K562 (cell line): ENCODE measurements around the gene METTL15. TPM values are rescaled to one million over a fixed set of nuclear protein-coding genes. Genes with fewer than 3 reads are reported as not detected.

Source experiments
- ARID3A ChIP-seq: IDR thresholded peaks from 2 replicates; pipeline ENCODE4 v1.6.1; 2012; ENCODE audit warnings: low read depth, low read length, improper control_type of control experiment, borderline replicate concordance
- FIP1L1 ChIP-seq: fragments of 200-400 bp; formaldehyde crosslinking; IDR thresholded peaks from 2 replicates; pipeline ENCODE4 v1.6.1; 2018; ENCODE audit warnings: mild to moderate bottlenecking, low read depth, low read length; ENCODE audit not compliant: poor library complexity, severe bottlenecking
- HNRNPH1 ChIP-seq: fragments of 200-400 bp; formaldehyde crosslinking; optimal IDR thresholded peaks from 2 replicates; pipeline ENCODE3; 2017; ENCODE audit warnings: low read depth, mild to moderate bottlenecking, low read length, moderate library complexity
- NFE2 ChIP-seq: IDR thresholded peaks from 2 replicates; pipeline ENCODE4 v1.6.1; 2014; ENCODE audit warnings: antibody characterized with exemption, low read depth
- PATZ1 ChIP-seq: fragments of 250-450 bp; sonication (Bioruptor Pico); IDR thresholded peaks from 2 replicates; pipeline ENCODE4 v1.5.0; 2020; ENCODE audit warnings: mild to moderate bottlenecking, borderline replicate concordance
- PHTF2 ChIP-seq: fragments of 250-450 bp; sonication (Bioruptor Pico); IDR thresholded peaks from 2 replicates; pipeline ENCODE4 v1.5.0; 2021; ENCODE audit warnings: mild to moderate bottlenecking
- PTRF ChIP-seq: fragments of 450-650 bp; IDR thresholded peaks from 2 replicates; pipeline ENCODE4 v1.6.1; 2016; ENCODE audit warnings: mild to moderate bottlenecking, missing genetic modification characterization, missing compliant biosample characterization
- RFX5 ChIP-seq: IDR thresholded peaks from 2 replicates; pipeline ENCODE4 v1.6.1; 2011; ENCODE audit warnings: low read depth, mild to moderate bottlenecking, improper control_type of control experiment, low read length
- RREB1 ChIP-seq: fragments of 250-450 bp; sonication (Bioruptor Pico); IDR thresholded peaks from 2 replicates; pipeline ENCODE4 v1.4.0; 2020
- SIX5 ChIP-seq, 2 experiments: IDR thresholded peaks; 2 replicates each; pipeline ENCODE4 v1.6.1; 2011; ENCODE audit warnings: low read length in 2 of 2, borderline replicate concordance in 1 of 2, low read depth in 1 of 2, mild to moderate bottlenecking in 1 of 2, moderate library complexity in 1 of 2; ENCODE audit not compliant: insufficient read depth in 1 of 2
- SRSF1 ChIP-seq: fragments of 200-400 bp; formaldehyde crosslinking; IDR thresholded peaks from 2 replicates; pipeline ENCODE4 v1.6.1; 2017; ENCODE audit warnings: mild to moderate bottlenecking, low read depth, low read length, moderate library complexity
- ZKSCAN3 ChIP-seq: fragments of 250-450 bp; sonication (Bioruptor Pico); IDR thresholded peaks from 2 replicates; pipeline ENCODE4 v1.4.0; 2020
- ZNF217 ChIP-seq: sonication (generic); formaldehyde crosslinking; IDR thresholded peaks from 2 replicates; pipeline ENCODE4 v1.8.0; 2022; ENCODE audit warnings: mild to moderate bottlenecking, missing genetic modification reagents
- ZNF699 ChIP-seq: fragments of 250-450 bp; sonication (Bioruptor Pico); IDR thresholded peaks from 2 replicates; pipeline ENCODE4 v1.8.0; 2021; ENCODE audit warnings: mild to moderate bottlenecking, moderate library complexity; ENCODE audit not compliant: insufficient replicate concordance
- polyA plus RNA-seq, 8 experiments: library from polyadenylated mRNA; depleted of rRNA in 4 of 8; stranded (reverse) in 5 of 8; unstranded in 3 of 8; fragments of >200 nt; fragmentation: Nextera tagmentation in 2 of 8; fragmentation: Illumina TruSeq in 1 of 8; extraction: Ambion mirVana in 2 of 8; extraction: Trizol in 1 of 8; gene quantifications; 2 replicates each; pipeline versions ENCODE4 v1.2.1 to v1.2.3, GENCODE V29; 2011 to 2014; ENCODE audit warnings: inconsistent platforms in 1 of 8, missing spikeins in 1 of 8
- total RNA-seq, 7 experiments: library from RNA; depleted of rRNA in 6 of 7; stranded (reverse); fragments of >200 nt in 6 of 7; fragmentation: Illumina TruSeq in 2 of 7; extraction: Trizol in 2 of 7; gene quantifications; 2 replicates each; pipeline versions ENCODE4 v1.2.1 to v1.2.3, GENCODE V29; 2011 to 2021; ENCODE audit warnings: low replicate concordance in 1 of 7

The METTL15 gene
- total and polyA plus RNA-seq, 9 of the 15 experiments (the other 6 are each of a cell fraction or from before 2014, with no cell fraction given): 10.7 to 21.7 (median 15.9) TPM

GRCh38 chr11:28110108-28110820 lies 2.1 kb downstream of the METTL15 start (continued):
- TF ChIP-seq ZKSCAN3 (CRISPR knock-in tag): no peak
- TF ChIP-seq FIP1L1: no peak
- TF ChIP-seq PATZ1 (CRISPR knock-in tag): 0 out of 2 replicates have a peak, but pooled peaks have one; percentile 40
- no peak for TF ChIP-seq RFX5
- no peak for TF ChIP-seq PHTF2
- no peak for TF ChIP-seq NFE2
- no peak for TF ChIP-seq ZNF217 (CRISPR knock-in tag)
- peak in 1 of 2 experiments; percentile 70; a peak in 3 of 4 replicates for TF ChIP-seq SIX5 (IDR thresholded peaks at IDR 0.05; ENCODE audit: borderline replicate concordance in 1 of 2, insufficient read depth in 1 of 2, low read depth in 1 of 2, low read length in 2 of 2)
- TF ChIP-seq PTRF: no peak
- no peak; the same call in 1 of the 2 replicates for TF ChIP-seq ARID3A
- TF ChIP-seq HNRNPH1: no peak
- TF ChIP-seq SRSF1: no peak
- 0 out of 2 replicates have a peak, but pooled peaks have one; percentile 48 for TF ChIP-seq RREB1 (CRISPR knock-in tag)
- no peak for TF ChIP-seq ZNF699 (CRISPR knock-in tag)
